Renal cortex interstitium (tissue), 11 donors: ENCODE measurements around the gene NLRP1. TPM values are rescaled to one million over a fixed set of nuclear protein-coding genes. Genes with fewer than 3 reads are reported as not detected.

ENCODE experiments used
- DNase-seq, 11 donors: peaks; one replicate each; pipeline ENCODE4 v3.0.0-alpha.2; 2013; ENCODE audit warnings: low read depth in 9 of 11, low spot score in 4 of 11; ENCODE audit errors: extremely low read depth in 1 of 11
- polyA plus RNA-seq, 3 donors: library from polyadenylated mRNA; unstranded; fragments of 120-200 nt; gene quantifications; one replicate each; pipeline ENCODE4 v1.2.1, GENCODE V29; 2013; ENCODE audit not compliant: insufficient read length in 3 of 3

The NLRP1 gene
- polyA plus RNA-seq, 3 donors: 39.9 to 62.1 (median 49.1) TPM

GRCh38 chr17:5500589-5501391 is 83.5 kb downstream of the NLRP1 start:
- peak in 10 of 11 donors; percentile 80 to 95 (median 91) for DNase-seq

- peak in 1 of 11 donors; percentile 8 for DNase-seq
Observed at GRCh38 chr17:5500247-5500588, 84.1 kb downstream of the NLRP1 start.

- peak in 3 of 11 donors; percentile 9 to 41 (median 23) for DNase-seq
Observed at GRCh38 chr17:5499476-5500231, 84.7 kb downstream of the NLRP1 start.

GRCh38 chr17:5492970-5493369 is 91.3 kb downstream of the NLRP1 start:
- DNase-seq: no peak

- no peak for DNase-seq
Observed at GRCh38 chr17:5488752-5489151, 95.6 kb downstream of the NLRP1 start.

GRCh38 chr17:5486206-5487124 is 97.8 kb downstream of the NLRP1 start, which contains the start of gene MIS12:
MIS12 (plus strand) TSS chr17:5486566; CDS start chr17:5488863, 2,297 bp downstream.
- peak; percentile 91 to 99 (median 97) for DNase-seq

- no peak for DNase-seq
Observed at GRCh38 chr17:5485270-5486205, 98.8 kb downstream of the NLRP1 start, which contains the start of gene DERL2. DERL2 (minus strand) TSS chr17:5486178; CDS start chr17:5486161, 17 bp downstream.

- no peak for DNase-seq
Observed at GRCh38 chr17:5481451-5481850, 102.9 kb downstream of the NLRP1 start.

- DNase-seq: no peak
Observed at GRCh38 chr17:5480962-5481361, 103.3 kb downstream of the NLRP1 start.

- DNase-seq: no peak
Observed at GRCh38 chr17:5478992-5479391, 105.3 kb downstream of the NLRP1 start.

- no peak for DNase-seq
Observed at GRCh38 chr17:5473906-5474305, 110.4 kb downstream of the NLRP1 start.

- no peak for DNase-seq
Observed at GRCh38 chr17:5472511-5472910, 111.8 kb downstream of the NLRP1 start.

GRCh38 chr17:5468075-5468473 is 116.2 kb downstream of the NLRP1 start:
- peak in 1 of 11 donors; percentile 12 for DNase-seq

GRCh38 chr17:5467416-5467815 is 116.9 kb downstream of the NLRP1 start:
- no peak for DNase-seq

- DNase-seq: no peak
Observed at GRCh38 chr17:5466295-5466694, 118.0 kb downstream of the NLRP1 start.

GRCh38 chr17:5464717-5465507 is 119.4 kb downstream of the NLRP1 start:
- no peak for DNase-seq
